ENCODE results near the gene CYTIP. TPM values are rescaled to one million over a fixed set of nuclear protein-coding genes. Genes with fewer than 3 reads are reported as not detected.

Gene CYTIP
- total RNA-seq, 2 donors from 2014 or later: 3.3 to 4.8 TPM

GRCh38 chr2:157476953-157477709 lies 33.2 kb upstream of the CYTIP start:
- Histone ChIP-seq H3K27me3 (no peaks in the 10 kb centered on the region), H3K4me1 (peaks cover 0 to 8% of the 10 kb centered on the region in 2 donors), H3K4me3 (no peak overlapping the region), H3K36me3 (no peaks in the 10 kb centered on the region), H3K9me3 (no peaks in the 10 kb centered on the region), H3K27ac (no peak overlapping the region)
- no peak for DNase-seq (ENCODE audit: low spot score)
- TF ChIP-seq CTCF (IDR thresholded peaks at IDR 0.05): no peak

GRCh38 chr2:157475722-157476390 lies 32.0 kb upstream of the CYTIP start:
- Histone ChIP-seq H3K36me3 (no peaks in the 10 kb centered on the region), H3K4me3 (no peak overlapping the region), H3K9me3 (no peaks in the 10 kb centered on the region), H3K27me3 (no peaks in the 10 kb centered on the region), H3K4me1 (peaks cover 0 to 8% of the 10 kb centered on the region in 2 donors), H3K27ac (no peak overlapping the region)
- no peak for DNase-seq (ENCODE audit: low spot score)
- no peak for TF ChIP-seq CTCF (IDR thresholded peaks at IDR 0.05)

- TF ChIP-seq CTCF (IDR thresholded peaks at IDR 0.05): no peak
These were observed 29.7 kb upstream of the CYTIP start for GRCh38 chr2:157473581-157473980.

DNA sequence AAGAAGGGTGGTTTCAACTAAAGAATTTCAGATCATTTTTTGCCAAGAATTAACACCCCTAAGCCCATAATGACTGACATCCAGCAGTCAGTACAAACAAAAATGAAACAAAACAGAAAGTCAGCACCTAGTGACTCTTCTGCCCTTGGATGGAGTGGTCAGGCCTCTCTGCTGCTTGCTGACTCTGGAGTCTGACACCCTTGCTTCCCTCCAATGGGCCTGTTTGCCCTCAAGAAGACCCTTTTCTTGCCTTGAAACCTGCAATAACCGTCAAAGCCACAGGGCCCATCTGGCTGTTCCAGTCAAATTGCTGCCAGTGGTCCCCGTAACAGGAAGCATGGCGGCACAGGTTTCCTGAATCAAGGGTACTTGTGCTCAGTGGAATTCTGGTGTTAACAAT lies 27.2 kb upstream of the CYTIP start:
- Histone ChIP-seq H3K36me3 (no peaks in the 10 kb centered on the region), H3K4me1 (no peaks in the 10 kb centered on the region), H3K4me3 (no peak overlapping the region), H3K9me3 (no peaks in the 10 kb centered on the region), H3K27me3 (no peaks in the 10 kb centered on the region), H3K27ac (no peak overlapping the region)
- TF ChIP-seq CTCF (IDR thresholded peaks at IDR 0.05): no peak
- DNase-seq (ENCODE audit: low spot score): no peak

More at GRCh38 chr2:157473581-157473980, 29.7 kb upstream of the CYTIP start:
- Histone ChIP-seq H3K36me3 (no peaks in the 10 kb centered on the region), H3K4me1 (no peaks in the 10 kb centered on the region), H3K27me3 (no peaks in the 10 kb centered on the region), H3K9me3 (no peaks in the 10 kb centered on the region), H3K27ac (no peak overlapping the region), H3K4me3 (no peak overlapping the region)
- DNase-seq (ENCODE audit: low spot score): no peak

DNA sequence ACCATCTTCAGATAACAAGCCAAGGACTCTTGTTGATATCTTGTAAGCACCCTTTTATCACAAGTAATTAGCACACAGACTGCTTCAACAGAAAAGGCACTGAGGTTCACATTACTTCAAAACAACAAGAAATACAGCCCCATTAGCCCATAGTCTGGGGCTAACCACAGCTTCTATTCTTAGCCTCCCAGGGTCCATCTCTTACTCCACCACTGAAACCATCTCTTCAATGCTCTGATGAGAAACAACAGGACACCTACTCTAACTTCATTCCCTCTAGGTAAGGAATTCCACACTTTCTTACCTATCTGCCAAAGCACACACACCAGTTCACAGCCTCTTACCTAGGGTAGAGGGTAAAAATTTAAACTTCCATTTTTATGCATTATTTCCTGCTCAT lies 26.4 kb upstream of the CYTIP start:
- Histone ChIP-seq H3K36me3 (no peaks in the 10 kb centered on the region), H3K27me3 (no peaks in the 10 kb centered on the region), H3K27ac (no peak overlapping the region), H3K9me3 (no peaks in the 10 kb centered on the region), H3K4me1 (no peaks in the 10 kb centered on the region), H3K4me3 (no peak overlapping the region)
- TF ChIP-seq CTCF (IDR thresholded peaks at IDR 0.05): no peak
- no peak for DNase-seq (ENCODE audit: low spot score)
